Spleen (tissue), 11 donors: ENCODE measurements around the gene HIGD1A. TPM values are rescaled to one million over a fixed set of nuclear protein-coding genes. Genes with fewer than 3 reads are reported as not detected.

Experiments
- DNase-seq: peaks from one replicate; pipeline ENCODE4 v3.0.0-alpha.2; 2020
- H3K27ac ChIP-seq, 8 donors: fragments of 200-600 bp; sonication (generic) in 7 of 8; 1 replicate in 4 of 8; 2 replicates in 4 of 8; pipeline versions ENCODE4 v1.5.0 to v1.8.0; 2016 to 2021; ENCODE audit warnings: inconsistent platforms in 4 of 8, mild to moderate bottlenecking in 4 of 8, moderate library complexity in 1 of 8
- H3K27me3 ChIP-seq, 7 donors: fragments of 200-600 bp; sonication (generic) in 6 of 7; replicated peaks in 1 of 7; 1 replicate in 4 of 7; 2 replicates in 3 of 7; pipeline versions ENCODE4 v1.5.0 to v1.8.0; 2016 to 2021; ENCODE audit warnings: inconsistent platforms in 3 of 7, mild to moderate bottlenecking in 1 of 7
- H3K36me3 ChIP-seq, 6 donors: fragments of 200-600 bp; sonication (generic) in 5 of 6; 1 replicate in 4 of 6; 2 replicates in 2 of 6; pipeline versions ENCODE4 v1.5.0 to v1.8.0; 2016 to 2021; ENCODE audit warnings: inconsistent platforms in 2 of 6
- H3K4me1 ChIP-seq, 6 donors: fragments of 200-600 bp; sonication (generic) in 5 of 6; 1 replicate in 3 of 6; 2 replicates in 3 of 6; pipeline versions ENCODE4 v1.5.0 to v1.8.0; 2016 to 2021; ENCODE audit warnings: inconsistent platforms in 3 of 6
- H3K4me3 ChIP-seq, 8 donors: fragments of 200-600 bp; sonication (generic) in 7 of 8; 1 replicate in 4 of 8; 2 replicates in 4 of 8; pipeline versions ENCODE4 v1.5.0 to v1.8.0; 2016 to 2021; ENCODE audit warnings: inconsistent platforms in 4 of 8, mild to moderate bottlenecking in 4 of 8, moderate library complexity in 2 of 8
- H3K9me3 ChIP-seq, 8 donors: fragments of 200-600 bp; sonication (generic) in 7 of 8; 1 replicate in 4 of 8; 2 replicates in 4 of 8; pipeline versions ENCODE4 v1.5.0 to v1.8.0; 2016 to 2021; ENCODE audit warnings: inconsistent platforms in 4 of 8
- CTCF ChIP-seq, 11 experiments: fragments of 200-600 bp in 7 of 11; fragments of 450-650 bp in 4 of 11; sonication (generic) in 4 of 11; IDR thresholded peaks in 8 of 11; conservative IDR thresholded peaks in 3 of 11; 1 replicate in 7 of 11; 2 replicates in 4 of 11; pipeline versions ENCODE4 v1.4.0 to v1.8.0; 2016 to 2021; ENCODE audit warnings: antibody characterized with exemption in 11 of 11, inconsistent platforms in 4 of 11, mild to moderate bottlenecking in 1 of 11
- POLR2A ChIP-seq, 3 donors: fragments of 450-650 bp; IDR thresholded peaks; one replicate each; pipeline ENCODE4 v1.5.1; 2017; ENCODE audit warnings: antibody characterized with exemption in 3 of 3, mild to moderate bottlenecking in 1 of 3
- POLR2AphosphoS5 ChIP-seq, 3 donors: sonication (generic); formaldehyde crosslinking; IDR thresholded peaks; one replicate each; pipeline ENCODE4 v1.5.1; 2017; ENCODE audit warnings: antibody characterized with exemption in 3 of 3
- WGBS, 5 donors: extraction: QIAGEN DNeasy Blood & Tissue Kit in 3 of 5; methylation state at CpG; one replicate each; pipeline versions ENCODE4 v1.1.5 to v1.1.7; 2013 to 2018; 5-methylcytosine and 5-hydroxymethylcytosine counted together
- intact Hi-C: fragments of 100-400 bp; cut with DNase I; formaldehyde crosslinking; loops from one replicate; pipeline ENCODE4 v1.15.0; 2023; ENCODE audit warnings: low total_unique reads
- polyA plus RNA-seq, 3 donors: library from polyadenylated mRNA; stranded (reverse); fragments of 200-250 nt; gene quantifications; one replicate each; pipeline ENCODE4 v1.2.1, GENCODE V29; 2013
- total RNA-seq, 7 donors: library from RNA; depleted of rRNA in 3 of 7; stranded (reverse); fragments of >200 nt in 3 of 7; fragmentation: NEBNext Ultra II Directional in 4 of 7; extraction: Animal tissue kit (Norgen Biotek cat#: 25700) in 4 of 7; gene quantifications; one replicate each; pipeline versions ENCODE4 v1.1.0 to v1.2.1, GENCODE V29; 2016 to 2021
- donor health status: healthy with polysubstance abuse.
- donor health status: DM: no; HTN: no; CAD: no; lungs with moderate emphysema.
- donor health status: DM: no; HTN: no; CAD: no.
- donor health status: Bipolar disorder and iron deficiency.
- donor health status: healthy.
- donor health status: DM: no; HTN: no; CAD: no.
- donor health status: DM: yes; HTN: yes; CAD: no.

HIGD1A gene
- total and polyA plus RNA-seq, 10 donors = 39.4 to 89.0 (median 59.6) TPM

- H3K9me3 ChIP-seq = no peaks in the 10 kb centered on the region
- H3K4me3 ChIP-seq = no peak overlapping the region
- 82 to 94% (median 90%) methylated on average over 2 to 3 of the region's 3 CpGs for WGBS, 5 donors
- H3K27me3 ChIP-seq = no peaks in the 10 kb centered on the region
- H3K4me1 ChIP-seq = peaks cover 0 to 6% (median 2%) of the 10 kb centered on the region in 6 donors
- intact Hi-C loops = loop anchor here (10.0 kb wide), 2 partner anchors 87 to 167 kb away; partner anchors contain the start of gene ZBTB47
- no peak for DNase-seq
- no peaks in the 10 kb centered on the region for H3K36me3 ChIP-seq
- no peak overlapping the region for H3K27ac ChIP-seq
- TF ChIP-seq POLR2AphosphoS5 (IDR thresholded peaks at IDR 0.05) (no peak), CTCF (IDR thresholded peaks at IDR 0.05 in 8 of 11, conservative IDR thresholded peaks at IDR 0.05 in 3 of 11) (no peak)
Measured at GRCh38 chr3:42741796-42742195, 62.5 kb downstream of the HIGD1A start.

- no peak for DNase-seq
- Histone ChIP-seq H3K36me3 (no peaks in the 10 kb centered on the region), H3K9me3 (no peaks in the 10 kb centered on the region), H3K4me3 (no peak overlapping the region), H3K27me3 (no peaks in the 10 kb centered on the region), H3K27ac (no peak overlapping the region), H3K4me1 (peaks cover 0 to 6% (median 2%) of the 10 kb centered on the region in 6 donors)
- TF ChIP-seq CTCF (IDR thresholded peaks at IDR 0.05 in 8 of 11, conservative IDR thresholded peaks at IDR 0.05 in 3 of 11) = no peak
- no peak for TF ChIP-seq POLR2A (IDR thresholded peaks at IDR 0.05)
- no peak for TF ChIP-seq POLR2AphosphoS5 (IDR thresholded peaks at IDR 0.05)
- intact Hi-C loops = loop anchor here (10.0 kb wide), 2 partner anchors 85 to 165 kb away; partner anchors contain the start of gene ZBTB47
- WGBS, 5 donors = 81 to 90% (median 90%) methylated on average over 12 of the region's 12 CpGs
Measured at GRCh38 chr3:42739401-42740158, 64.7 kb downstream of the HIGD1A start.

DNA sequence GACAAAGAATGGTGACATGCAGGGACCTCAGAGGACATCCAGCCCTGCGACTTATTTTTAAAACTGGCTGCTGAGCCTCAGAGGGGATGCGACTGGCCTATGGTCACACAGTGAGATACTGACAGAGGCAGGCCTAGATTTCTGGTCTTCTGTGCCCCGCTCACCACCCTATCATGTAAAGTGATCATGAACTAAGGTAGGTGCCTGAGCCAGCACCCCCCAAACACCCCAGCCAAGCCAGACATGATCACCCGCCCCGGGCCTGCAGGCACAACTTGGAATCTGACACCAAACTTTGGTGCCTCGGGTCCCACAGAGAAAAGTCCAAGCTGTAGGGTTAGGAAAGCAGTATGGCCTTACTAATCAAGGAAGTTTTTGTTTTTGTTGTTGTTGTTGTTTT lies 67.8 kb downstream of the HIGD1A start:
- Histone ChIP-seq H3K27ac (no peak overlapping the region), H3K27me3 (no peaks in the 10 kb centered on the region), H3K36me3 (no peaks in the 10 kb centered on the region), H3K9me3 (no peaks in the 10 kb centered on the region), H3K4me3 (no peak overlapping the region), H3K4me1 (no peaks in the 10 kb centered on the region)
- 83 to 95% (median 93%) methylated on average over 2 to 6 of the region's 6 CpGs for WGBS, 5 donors
- DNase-seq = no peak
- no peak for TF ChIP-seq POLR2AphosphoS5 (IDR thresholded peaks at IDR 0.05)
- no peak for TF ChIP-seq POLR2A (IDR thresholded peaks at IDR 0.05)
- no peak for TF ChIP-seq CTCF (IDR thresholded peaks at IDR 0.05 in 8 of 11, conservative IDR thresholded peaks at IDR 0.05 in 3 of 11)
- intact Hi-C loops = no loop called here

- intact Hi-C loops = no loop called here
- 50 to 65% (median 60%) methylated on average over 1 of the region's 1 CpG for WGBS, 5 donors
Measured at GRCh38 chr3:42736081-42736480, 68.2 kb downstream of the HIGD1A start.

More at GRCh38 chr3:42736081-42736480, 68.2 kb downstream of the HIGD1A start:
- no peak overlapping the region for H3K4me3 ChIP-seq
- no peak for TF ChIP-seq POLR2AphosphoS5 (IDR thresholded peaks at IDR 0.05)
- TF ChIP-seq CTCF (IDR thresholded peaks at IDR 0.05 in 8 of 11, conservative IDR thresholded peaks at IDR 0.05 in 3 of 11) = no peak
- no peak for TF ChIP-seq POLR2A (IDR thresholded peaks at IDR 0.05)
- no peak for DNase-seq
- H3K9me3 ChIP-seq = no peaks in the 10 kb centered on the region
- no peaks in the 10 kb centered on the region for H3K4me1 ChIP-seq
- H3K27me3 ChIP-seq = no peaks in the 10 kb centered on the region
- H3K36me3 ChIP-seq = no peaks in the 10 kb centered on the region
- no peak overlapping the region for H3K27ac ChIP-seq
